Psoas muscle (tissue), 8 donors: ENCODE data around the gene CCDC88C. TPM values are rescaled to one million over a fixed set of nuclear protein-coding genes. Genes with fewer than 3 reads are reported as not detected.

ENCODE experiments used
- ATAC-seq, 4 donors: fragments of 200-7000 bp; cut with Tn5 transposase; one replicate each; pipeline ENCODE4 v1.9.1; 2020; ENCODE audit warnings: moderate library complexity in 3 of 4, mild to moderate bottlenecking in 2 of 4
- DNase-seq, 2 donors: peaks; one replicate each; pipeline ENCODE4 v3.0.0-alpha.2; 2020
- H3K27ac ChIP-seq: fragments of 200-600 bp; one replicate; pipeline ENCODE4 v1.8.0; 2022
- H3K27me3 ChIP-seq, 3 donors: fragments of 200-600 bp in 1 of 3; one replicate each; pipeline versions ENCODE4 v1.6.1 to v1.8.0; 2013 to 2022; ENCODE audit warnings: low read length in 2 of 3, mild to moderate bottlenecking in 2 of 3, moderate library complexity in 1 of 3; ENCODE audit not compliant: insufficient read depth in 3 of 3
- H3K36me3 ChIP-seq, 2 donors: fragments of 200-600 bp in 1 of 2; one replicate each; pipeline versions ENCODE4 v1.6.1 to v1.8.0; 2013 to 2022; ENCODE audit warnings: low read depth in 1 of 2, mild to moderate bottlenecking in 1 of 2, moderate library complexity in 1 of 2; ENCODE audit not compliant: insufficient read depth in 1 of 2
- H3K4me1 ChIP-seq: fragments of 200-600 bp; one replicate; pipeline ENCODE4 v1.8.0; 2022
- H3K4me3 ChIP-seq: fragments of 200-600 bp; one replicate; pipeline ENCODE4 v1.8.0; 2022; ENCODE audit warnings: mild to moderate bottlenecking
- H3K9me3 ChIP-seq: fragments of 200-600 bp; one replicate; pipeline ENCODE4 v1.8.0; 2022
- WGBS, 3 donors: extraction: QIAGEN DNeasy Blood & Tissue Kit; methylation state at CpG; one replicate each; pipeline versions ENCODE4 v1.1.6 to v1.1.7; 2013; 5-methylcytosine and 5-hydroxymethylcytosine counted together
- intact Hi-C, 2 donors: fragments of 100-400 bp; cut with DNase I; formaldehyde crosslinking; loops; one replicate each; pipeline versions ENCODE4 v1.11.0 to v1.14.2; 2022
- polyA plus RNA-seq, 3 donors: library from polyadenylated mRNA; stranded (reverse); fragments of 200-250 nt; gene quantifications; one replicate each; pipeline ENCODE4 v1.2.3, GENCODE V29; 2013
- total RNA-seq, 4 donors: library from RNA; stranded (reverse); fragmentation: NEBNext Ultra II Directional in 2 of 4; extraction: Animal tissue kit (Norgen Biotek cat#: 25700) in 2 of 4; gene quantifications; one replicate each; pipeline versions ENCODE4 v1.2.1 to v1.2.4, GENCODE V29; 2021 to 2023
- TF ChIP-seq, protein P1 (sequence below): fragments of 200-600 bp; IDR thresholded peaks from one replicate; pipeline ENCODE4 v1.8.0; 2022; ENCODE audit warnings: antibody characterized with exemption
- donor health status: healthy with polysubstance abuse.
- donor health status: DM: no; HTN: no; CAD: no; lungs with moderate emphysema.
- donor health status: Bipolar disorder and iron deficiency.
- donor health status: healthy.
- donor health status: DM: yes; HTN: yes; CAD: no.
- donor health status: DM: no; HTN: no; CAD: no.
- donor health status: DM: no; HTN: no; CAD: no.
- donor health status: DM: yes; HTN: yes; CAD: no.

The CCDC88C gene
- total and polyA plus RNA-seq, 7 donors = 0.49 to 3.9 (median 2.4) TPM

DNA sequence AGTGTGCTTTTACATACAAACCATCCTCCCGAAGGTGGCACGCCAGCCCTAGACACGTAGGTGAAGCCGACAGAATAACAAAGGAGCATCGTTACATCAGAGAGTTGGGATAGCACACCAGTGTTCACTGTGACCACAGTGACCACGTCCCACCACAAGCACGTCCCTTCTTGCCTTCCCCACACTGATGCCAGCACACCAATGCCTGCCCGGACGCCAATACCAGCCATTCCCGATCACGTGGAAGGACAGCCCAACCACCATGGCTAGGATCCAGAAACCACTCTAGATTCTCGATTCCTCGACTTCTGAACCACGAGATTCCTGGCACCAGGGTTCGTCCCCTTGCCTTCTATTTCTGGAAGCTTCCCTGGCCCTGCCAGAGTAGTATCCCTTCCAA is 125.1 kb downstream of the CCDC88C start:
- no peak overlapping the region for H3K27ac ChIP-seq
- DNase-seq = no peak
- intact Hi-C loops = no loop called here
- H3K27me3 ChIP-seq = no peaks in the 10 kb centered on the region
- WGBS, 3 donors = 72 to 75% (median 75%) methylated on average over 15 of the region's 15 CpGs
- H3K4me3 ChIP-seq = no peak overlapping the region
- H3K36me3 ChIP-seq = peaks cover 0 to 4% of the 10 kb centered on the region in 2 donors
- ATAC-seq = peak in 1 of 4 donors; percentile 41
- no peaks in the 10 kb centered on the region for H3K4me1 ChIP-seq
- no peaks in the 10 kb centered on the region for H3K9me3 ChIP-seq
- TF ChIP-seq, protein P1, sequence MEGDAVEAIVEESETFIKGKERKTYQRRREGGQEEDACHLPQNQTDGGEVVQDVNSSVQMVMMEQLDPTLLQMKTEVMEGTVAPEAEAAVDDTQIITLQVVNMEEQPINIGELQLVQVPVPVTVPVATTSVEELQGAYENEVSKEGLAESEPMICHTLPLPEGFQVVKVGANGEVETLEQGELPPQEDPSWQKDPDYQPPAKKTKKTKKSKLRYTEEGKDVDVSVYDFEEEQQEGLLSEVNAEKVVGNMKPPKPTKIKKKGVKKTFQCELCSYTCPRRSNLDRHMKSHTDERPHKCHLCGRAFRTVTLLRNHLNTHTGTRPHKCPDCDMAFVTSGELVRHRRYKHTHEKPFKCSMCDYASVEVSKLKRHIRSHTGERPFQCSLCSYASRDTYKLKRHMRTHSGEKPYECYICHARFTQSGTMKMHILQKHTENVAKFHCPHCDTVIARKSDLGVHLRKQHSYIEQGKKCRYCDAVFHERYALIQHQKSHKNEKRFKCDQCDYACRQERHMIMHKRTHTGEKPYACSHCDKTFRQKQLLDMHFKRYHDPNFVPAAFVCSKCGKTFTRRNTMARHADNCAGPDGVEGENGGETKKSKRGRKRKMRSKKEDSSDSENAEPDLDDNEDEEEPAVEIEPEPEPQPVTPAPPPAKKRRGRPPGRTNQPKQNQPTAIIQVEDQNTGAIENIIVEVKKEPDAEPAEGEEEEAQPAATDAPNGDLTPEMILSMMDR = no peak

GRCh38 chr14:91291786-91292405 is 125.7 kb downstream of the CCDC88C start:
- intact Hi-C loops = no loop called here
- H3K27me3 ChIP-seq = no peaks in the 10 kb centered on the region
- 89 to 92% (median 92%) methylated on average over 21 of the region's 21 CpGs for WGBS, 3 donors
- H3K4me1 ChIP-seq = no peaks in the 10 kb centered on the region
- ATAC-seq (no peak), DNase-seq (no peak)
- H3K27ac ChIP-seq = no peak overlapping the region
- no peaks in the 10 kb centered on the region for H3K9me3 ChIP-seq
- H3K36me3 ChIP-seq = peaks cover 0 to 4% of the 10 kb centered on the region in 2 donors
- TF ChIP-seq, protein P1 = no peak
- no peak overlapping the region for H3K4me3 ChIP-seq

DNA sequence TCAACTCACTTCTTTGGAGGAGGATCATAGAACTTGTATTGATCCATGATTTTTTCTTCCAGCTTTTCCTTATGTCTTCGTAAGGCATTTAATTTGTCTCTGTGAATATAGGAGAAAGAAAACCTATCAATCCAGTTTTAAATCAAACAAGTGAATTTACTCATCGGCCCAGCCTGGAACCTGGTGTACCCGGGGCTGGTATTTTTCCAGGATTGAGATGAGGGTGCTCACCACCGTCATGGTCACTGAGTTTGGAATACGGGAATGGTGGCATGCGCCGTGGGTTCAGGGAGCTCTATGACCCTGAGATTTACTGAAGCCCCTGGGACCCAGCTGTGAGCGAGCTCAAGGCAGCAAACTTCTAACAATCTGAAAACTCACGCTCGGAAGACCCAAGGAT is 126.6 kb downstream of the CCDC88C start:
- Histone ChIP-seq H3K4me1 (no peaks in the 10 kb centered on the region), H3K27me3 (no peaks in the 10 kb centered on the region), H3K9me3 (no peaks in the 10 kb centered on the region), H3K4me3 (no peak overlapping the region), H3K36me3 (no peaks in the 10 kb centered on the region), H3K27ac (no peak overlapping the region)
- no peak for ATAC-seq
- TF ChIP-seq, protein P1 = no peak
- DNase-seq = no peak
- intact Hi-C loops = no loop called here
- WGBS, 3 donors = 89 to 94% (median 93%) methylated on average over 10 of the region's 10 CpGs

DNA sequence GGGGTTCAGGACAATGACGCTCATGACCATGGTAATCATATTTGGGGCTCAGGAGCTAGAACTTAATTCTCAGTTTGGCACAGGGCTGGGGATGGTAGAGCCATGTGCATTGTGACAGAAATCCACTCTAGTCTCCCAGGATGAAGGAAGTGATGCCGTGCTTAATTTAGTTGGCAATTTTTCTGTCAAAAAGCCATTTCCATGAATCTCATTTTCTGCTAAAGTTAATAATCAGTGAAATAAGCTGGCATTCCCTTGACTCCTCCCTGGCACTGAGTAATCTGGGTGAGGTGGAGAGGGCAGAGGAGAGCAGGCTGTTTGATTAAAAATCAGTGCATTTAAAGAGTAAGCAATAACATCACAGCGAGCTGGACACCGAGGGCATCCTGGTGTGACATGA is 128.2 kb downstream of the CCDC88C start:
- intact Hi-C loops = loop anchor here (5.0 kb wide), 2 partner anchors 112 to 382 kb away; no protein-coding TSS in a partner anchor
- Histone ChIP-seq H3K4me3 (no peak overlapping the region), H3K4me1 (no peaks in the 10 kb centered on the region), H3K27me3 (no peaks in the 10 kb centered on the region), H3K27ac (no peak overlapping the region), H3K9me3 (no peaks in the 10 kb centered on the region), H3K36me3 (peaks cover 0 to 4% of the 10 kb centered on the region in 2 donors)
- DNase-seq (no peak), ATAC-seq (no peak)
- TF ChIP-seq, protein P1 = no peak
- 75 to 84% (median 77%) methylated on average over 4 of the region's 4 CpGs for whole genome bisulfite sequencing, 3 donors

DNA sequence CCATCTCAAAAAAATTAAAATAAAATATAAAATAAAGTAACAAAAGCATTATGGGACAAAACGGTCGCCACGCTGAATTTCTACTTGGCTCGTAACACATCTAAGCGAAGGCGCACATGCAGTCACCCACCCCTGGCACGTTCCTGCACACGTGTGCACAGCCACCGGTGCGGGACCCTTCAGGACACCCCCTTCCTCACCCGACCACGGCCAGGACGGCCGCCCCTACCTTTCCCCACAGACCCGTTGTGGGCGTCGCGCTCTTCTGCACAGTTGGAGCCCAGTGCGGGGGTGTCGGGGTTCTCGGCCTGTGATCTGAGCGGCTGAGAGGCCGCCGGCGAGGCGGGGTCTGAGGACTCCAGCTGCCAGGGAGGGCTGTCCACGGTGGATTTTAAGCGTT is 128.7 kb downstream of the CCDC88C start:
- TF ChIP-seq, protein P1 = no peak
- peaks cover 0 to 4% of the 10 kb centered on the region in 2 donors for H3K36me3 ChIP-seq
- DNase-seq (no peak), ATAC-seq (no peak)
- no peaks in the 10 kb centered on the region for H3K9me3 ChIP-seq
- no peak overlapping the region for H3K27ac ChIP-seq
- 90 to 92% (median 90%) methylated on average over 28 of the region's 28 CpGs for WGBS, 3 donors
- H3K27me3 ChIP-seq = no peaks in the 10 kb centered on the region
- H3K4me3 ChIP-seq = no peak overlapping the region
- intact Hi-C loops = loop anchor here (5.0 kb wide), 2 partner anchors 112 to 382 kb away; no protein-coding TSS in a partner anchor
- no peaks in the 10 kb centered on the region for H3K4me1 ChIP-seq
